ENCODE results near the gene FOXD4L6. TPM values are rescaled to one million over a fixed set of nuclear protein-coding genes. Genes with fewer than 3 reads are reported as not detected.
A peak's percentile ranks its signal among the peaks of the same experiment; 100 is the strongest.
"Not testable (repeated sequence)": the region's sequence is repeated elsewhere in the genome, so short reads cannot be mapped to it uniquely, and the experiment has no call there.

Gene FOXD4L6
- total RNA-seq, 1 experiment from 2014 or later = not detected

DNA sequence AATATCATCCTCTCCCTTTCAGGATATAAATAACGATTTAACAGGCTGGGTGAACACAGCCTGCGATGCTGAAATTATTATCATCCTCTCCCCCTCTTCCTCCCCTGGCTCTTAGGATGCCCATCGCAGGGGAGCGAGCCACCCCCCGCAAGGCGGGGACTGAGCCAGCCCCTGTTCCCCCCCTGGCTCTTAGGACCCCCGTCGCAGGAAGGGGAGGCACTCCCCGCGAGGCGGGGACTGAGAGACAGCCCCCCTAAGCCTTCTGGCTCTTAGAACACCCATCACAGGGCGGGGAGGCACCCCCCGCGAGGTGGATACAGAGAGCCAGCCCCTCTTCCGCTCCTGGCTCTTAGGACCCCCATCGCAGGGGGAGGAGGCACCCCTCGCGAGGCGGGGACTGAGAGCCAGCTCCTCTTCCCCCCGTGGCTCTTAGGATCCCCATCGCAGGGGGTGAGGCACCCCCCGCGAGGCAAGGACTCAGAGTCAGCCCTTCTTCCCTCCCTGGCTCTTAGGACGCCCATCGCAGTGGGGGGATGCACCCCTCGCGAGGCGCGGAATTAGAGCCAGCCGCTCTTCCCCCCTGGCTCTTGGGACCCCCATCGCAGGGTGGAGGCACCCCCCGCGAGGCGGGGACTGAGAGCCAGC, 21.9 kb downstream of the FOXD4L6 start:
- not testable (repeated sequence) for H3K27me3 ChIP-seq, H3K36me3 ChIP-seq, DNase-seq, H3K9me3 ChIP-seq, H3K4me3 ChIP-seq

GRCh38 chr9:41105557-41106253, 22.8 kb downstream of the FOXD4L6 start:
- not testable (repeated sequence) for DNase-seq, H3K27me3 ChIP-seq, H3K36me3 ChIP-seq, H3K4me3 ChIP-seq, H3K9me3 ChIP-seq

GRCh38 chr9:41104542-41104941, 23.9 kb downstream of the FOXD4L6 start:
- DNase-seq, H3K4me3 ChIP-seq, H3K9me3 ChIP-seq, H3K27me3 ChIP-seq, H3K36me3 ChIP-seq: not testable (repeated sequence)

- H3K4me3 ChIP-seq, H3K36me3 ChIP-seq, DNase-seq, H3K9me3 ChIP-seq, H3K27me3 ChIP-seq: not testable (repeated sequence)
Observed at GRCh38 chr9:41100508-41100907, 28.0 kb downstream of the FOXD4L6 start.

DNA sequence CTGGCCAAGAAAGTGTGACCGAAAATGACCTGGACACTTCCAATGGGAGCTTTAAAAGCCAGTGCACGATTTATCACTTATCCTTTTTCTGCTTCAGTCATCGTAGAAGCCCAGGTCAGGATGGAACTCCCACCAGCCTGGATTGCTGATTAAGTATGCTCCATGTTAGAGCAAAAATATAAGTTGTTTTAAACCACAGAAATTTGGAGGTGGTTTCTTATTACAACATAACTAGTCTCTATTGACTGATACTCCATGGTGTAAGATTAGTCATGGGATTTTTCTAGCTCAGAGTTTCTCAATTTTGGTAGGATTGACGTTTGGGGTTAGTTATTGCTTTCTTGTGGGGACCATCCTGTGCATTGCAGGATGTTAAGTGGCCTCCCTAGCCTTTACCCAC, 29.7 kb downstream of the FOXD4L6 start:
- not testable (repeated sequence) for H3K4me3 ChIP-seq, H3K9me3 ChIP-seq, H3K36me3 ChIP-seq, DNase-seq, H3K27me3 ChIP-seq

DNA sequence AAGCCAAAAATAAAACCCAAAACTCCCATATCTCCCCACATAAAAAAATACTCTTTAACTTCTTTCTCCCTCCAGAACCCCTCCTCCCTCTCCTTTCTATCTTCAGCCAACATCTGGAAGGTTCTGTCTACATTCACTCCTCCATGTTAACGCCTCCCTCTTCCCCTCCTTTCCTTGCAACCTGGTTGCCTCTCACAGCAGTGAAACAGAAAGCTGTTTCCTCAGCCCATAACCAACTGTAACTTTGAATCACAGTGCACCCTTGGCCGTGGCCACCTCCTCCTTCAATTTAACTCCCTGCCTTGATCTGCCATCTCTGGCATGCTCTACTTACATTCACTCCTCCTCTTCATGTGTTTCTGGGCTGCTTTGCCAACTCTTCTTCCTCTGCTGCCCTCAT, 33.4 kb downstream of the FOXD4L6 start:
- DNase-seq = peak; percentile 14
- H3K36me3 ChIP-seq, H3K4me3 ChIP-seq, H3K27me3 ChIP-seq, H3K9me3 ChIP-seq: not testable (repeated sequence)

GRCh38 chr9:41094010-41094773, 34.3 kb downstream of the FOXD4L6 start:
- H3K36me3 ChIP-seq, H3K4me3 ChIP-seq, DNase-seq: not testable (repeated sequence)

GRCh38 chr9:41090922-41091321, 37.6 kb downstream of the FOXD4L6 start:
- not testable (repeated sequence) for DNase-seq, H3K9me3 ChIP-seq, H3K4me3 ChIP-seq, H3K27me3 ChIP-seq, H3K36me3 ChIP-seq

More at GRCh38 chr9:41094010-41094773, 34.3 kb downstream of the FOXD4L6 start:
- H3K9me3 ChIP-seq, H3K27me3 ChIP-seq: not testable (repeated sequence)

- H3K9me3 ChIP-seq, H3K4me3 ChIP-seq, DNase-seq, H3K27me3 ChIP-seq, H3K36me3 ChIP-seq: not testable (repeated sequence)
Observed at GRCh38 chr9:41090386-41090785, 38.1 kb downstream of the FOXD4L6 start.

DNA sequence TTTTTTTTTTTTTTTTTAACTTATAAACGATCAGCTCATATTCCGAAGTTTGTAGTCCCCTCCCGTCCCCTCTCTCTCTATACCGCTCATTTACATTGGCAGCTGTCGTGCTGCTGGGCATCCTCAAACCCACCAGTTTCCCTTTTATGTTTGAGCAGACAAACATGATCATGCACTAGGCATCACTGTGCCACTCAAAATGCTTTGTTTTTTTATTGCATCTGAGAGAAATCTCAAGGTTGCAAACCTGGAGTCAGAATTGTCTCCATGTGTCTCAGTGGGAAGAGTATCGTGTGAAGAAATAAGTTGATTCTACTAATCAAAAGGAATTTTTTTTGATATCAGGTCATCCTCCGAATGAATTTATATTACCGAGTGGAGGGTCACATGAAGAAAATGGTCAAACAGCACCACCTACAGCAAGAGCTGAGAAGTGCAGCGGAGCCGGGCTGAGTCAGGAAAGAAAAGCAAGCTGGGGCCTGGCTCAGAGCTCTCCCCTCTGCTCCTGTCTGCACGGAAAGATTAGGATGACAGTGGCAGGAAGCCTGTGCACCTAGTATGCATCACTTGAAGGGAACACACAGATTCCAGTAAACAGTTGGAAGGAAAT, 39.9 kb downstream of the FOXD4L6 start:
- DNase-seq = peak; percentile 18
- not testable (repeated sequence) for H3K36me3 ChIP-seq, H3K27me3 ChIP-seq, H3K4me3 ChIP-seq, H3K9me3 ChIP-seq

DNA sequence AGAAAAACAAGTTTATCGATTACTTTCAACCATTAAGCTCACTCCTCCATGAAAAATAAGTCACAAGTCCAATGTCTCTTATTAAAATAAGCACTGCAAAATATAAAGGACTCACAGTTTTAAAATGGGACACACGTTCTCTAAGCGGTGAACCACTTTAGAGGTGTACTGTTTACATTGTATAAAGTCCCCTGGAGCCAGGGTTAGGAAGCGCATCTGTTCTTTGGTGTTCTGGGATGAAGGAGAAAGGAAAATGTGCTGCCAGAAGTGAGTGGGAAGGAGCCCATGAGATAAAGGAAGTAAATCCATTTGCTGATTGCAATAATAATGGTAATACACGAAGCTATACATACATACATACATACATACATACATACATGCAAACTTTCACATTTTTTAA, 40.6 kb downstream of the FOXD4L6 start:
- not testable (repeated sequence) for DNase-seq, H3K9me3 ChIP-seq, H3K4me3 ChIP-seq, H3K27me3 ChIP-seq, H3K36me3 ChIP-seq

DNA sequence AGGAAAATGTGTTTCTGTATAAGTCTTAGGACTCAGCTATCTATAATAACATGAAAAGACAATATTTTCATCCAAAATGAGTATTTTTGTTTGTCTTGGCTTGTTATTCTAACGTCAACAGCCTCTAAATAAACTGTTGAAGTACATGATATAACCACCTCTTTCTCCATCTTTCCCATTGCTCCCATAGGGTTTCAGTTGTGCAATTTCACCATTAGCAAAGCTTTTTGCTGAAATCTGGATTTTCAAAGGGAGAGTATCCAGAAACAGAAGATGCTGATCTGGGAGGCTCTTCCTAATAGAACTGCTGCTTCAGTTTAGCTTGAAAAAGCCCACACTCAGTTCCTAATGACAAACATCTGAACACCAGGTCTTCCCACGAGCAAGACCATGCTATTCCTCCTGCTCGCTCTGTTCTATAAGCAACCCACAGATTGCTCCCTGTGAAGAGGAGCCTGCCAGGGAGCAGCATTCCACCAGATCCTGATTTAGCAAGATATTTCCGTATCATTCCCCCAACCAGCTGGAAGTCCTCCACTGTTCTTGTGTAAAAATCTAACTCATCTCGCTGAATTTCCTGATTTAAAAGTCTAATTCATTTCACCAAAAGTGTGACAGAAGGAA, 41.2 kb downstream of the FOXD4L6 start:
- DNase-seq, H3K36me3 ChIP-seq, H3K9me3 ChIP-seq, H3K4me3 ChIP-seq, H3K27me3 ChIP-seq: not testable (repeated sequence)

DNA sequence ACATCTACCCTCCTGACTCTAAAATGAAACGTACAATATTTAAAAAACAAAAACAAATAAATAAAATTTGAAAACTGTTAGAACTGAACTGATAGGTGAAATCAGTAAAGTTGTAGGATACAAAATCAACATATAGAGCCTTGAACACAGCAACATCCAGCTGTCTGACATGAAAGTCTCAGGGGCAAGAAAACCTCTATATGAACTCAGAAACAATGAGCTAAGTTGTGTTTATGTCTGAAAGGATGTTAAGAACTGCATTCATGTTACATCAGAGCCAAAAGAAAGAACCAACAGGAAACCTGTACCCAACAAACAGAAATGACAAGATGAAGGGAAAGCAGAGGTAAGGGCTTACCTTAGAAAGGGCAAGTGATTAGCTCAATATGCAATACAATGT, 41.8 kb downstream of the FOXD4L6 start:
- not testable (repeated sequence) for H3K4me3 ChIP-seq, H3K9me3 ChIP-seq, H3K27me3 ChIP-seq, DNase-seq, H3K36me3 ChIP-seq

DNA sequence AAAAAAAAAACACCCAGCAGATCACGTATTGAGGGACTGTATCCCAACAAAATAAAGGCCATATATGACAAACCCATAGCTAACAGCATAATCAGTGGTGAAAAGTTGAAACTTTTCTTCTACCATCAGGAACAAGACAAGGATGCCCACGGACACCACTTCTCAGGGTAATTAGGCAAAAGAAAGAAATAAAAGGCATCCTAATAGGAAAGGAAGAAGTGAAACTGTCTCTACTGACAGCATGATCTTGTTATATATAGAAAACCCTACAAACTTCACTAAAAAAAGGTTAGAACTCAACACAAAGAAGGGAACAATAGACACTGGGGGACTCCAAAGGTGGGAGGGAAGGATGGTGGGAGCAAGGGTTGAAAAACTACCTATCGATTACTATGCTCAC, 42.3 kb downstream of the FOXD4L6 start:
- H3K4me3 ChIP-seq, DNase-seq, H3K9me3 ChIP-seq, H3K27me3 ChIP-seq, H3K36me3 ChIP-seq: not testable (repeated sequence)

DNA sequence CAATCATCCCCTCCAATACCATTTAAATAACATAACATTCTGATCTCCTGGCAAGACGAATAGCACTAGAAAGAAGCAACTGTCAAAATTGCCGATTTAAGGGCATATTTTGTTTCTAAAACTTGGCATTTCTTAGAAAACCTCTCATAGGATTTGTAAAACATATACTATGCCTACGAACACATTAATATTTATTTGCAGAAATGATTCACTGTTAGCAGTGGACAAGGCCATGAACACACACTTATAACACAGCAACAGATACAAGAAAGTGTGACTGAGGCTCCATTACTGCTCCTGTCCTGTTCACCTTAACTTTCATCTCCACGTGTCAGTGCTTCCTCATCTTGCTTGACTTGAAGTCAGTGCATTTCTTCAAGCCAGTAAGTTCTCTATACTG, 46.1 kb downstream of the FOXD4L6 start:
- DNase-seq, H3K9me3 ChIP-seq, H3K27me3 ChIP-seq, H3K36me3 ChIP-seq, H3K4me3 ChIP-seq: not testable (repeated sequence)

GRCh38 chr9:41079464-41079863, 49.0 kb downstream of the FOXD4L6 start:
- H3K36me3 ChIP-seq, H3K27me3 ChIP-seq, DNase-seq, H3K4me3 ChIP-seq, H3K9me3 ChIP-seq: not testable (repeated sequence)

DNA sequence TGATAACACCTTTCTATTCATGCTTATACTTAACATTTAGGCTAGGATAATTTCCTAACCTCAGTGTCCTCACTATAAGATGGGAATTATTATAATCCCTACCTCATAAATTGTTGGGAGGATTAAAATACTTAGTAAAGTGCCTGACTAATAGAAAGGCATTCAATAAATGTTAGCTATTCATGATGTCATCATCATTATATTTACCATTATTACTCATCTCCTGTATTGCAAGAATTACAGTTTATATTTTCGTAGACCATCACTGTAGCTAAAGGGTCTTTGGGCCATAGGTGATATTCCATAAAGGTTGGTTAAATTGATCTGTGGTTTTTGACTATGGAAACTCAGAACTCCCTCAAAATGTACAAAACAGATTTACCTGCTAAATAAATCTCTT, 50.9 kb downstream of the FOXD4L6 start:
- DNase-seq, H3K9me3 ChIP-seq, H3K4me3 ChIP-seq, H3K36me3 ChIP-seq, H3K27me3 ChIP-seq: not testable (repeated sequence)

All from MG63 (cell line).